Naive thymus-derived CD8-positive, alpha-beta T cell (primary cell): ENCODE results near the gene TMEM53. TPM values are rescaled to one million over a fixed set of nuclear protein-coding genes. Genes with fewer than 3 reads are reported as not detected.

Source experiments
- ATAC-seq, 2 donors: fragments of 150-1000 bp; cut with Tn5 transposase in 1 of 2; sonication (Bioruptor Pico), chemical (Tn5 transposase) in 1 of 2; 1 replicate in 1 of 2; 2 replicates in 1 of 2; pipeline ENCODE4 v1.10.0; 2021; ENCODE audit warnings: mild to moderate bottlenecking in 2 of 2, moderate library complexity in 2 of 2
- POLR2A ChIA-PET: fragments of 350-600 bp; sonication (Branson Sonifier 250); formaldehyde crosslinking; loops from one replicate; lab custom pipeline; 2021; ENCODE audit warnings: antibody characterized with exemption; lab: Charles Lee
- DNase-seq, 10 donors: peaks; one replicate each; pipeline versions ENCODE4 v3.0.0 to v3.0.0-alpha.2; 2020 to 2022
- H3K27ac Mint-ChIP-seq, 10 donors: one replicate each; pipeline ENCODE4 v1.8.0; 2020 to 2022; ENCODE audit warnings: mild to moderate bottlenecking in 10 of 10, mixed read lengths in 10 of 10, moderate library complexity in 4 of 10, inconsistent platforms in 1 of 10
- H3K27me3 Mint-ChIP-seq, 5 donors: one replicate each; pipeline ENCODE4 v1.8.0; 2021 to 2022; ENCODE audit warnings: mixed read lengths in 5 of 5
- H3K36me3 Mint-ChIP-seq, 3 donors: one replicate each; pipeline ENCODE4 v1.8.0; 2020 to 2022; ENCODE audit warnings: mixed read lengths in 3 of 3, mild to moderate bottlenecking in 2 of 3, inconsistent platforms in 1 of 3
- H3K4me1 Mint-ChIP-seq, 4 donors: one replicate each; pipeline ENCODE4 v1.8.0; 2021 to 2022; ENCODE audit warnings: mixed read lengths in 4 of 4
- H3K4me3 Mint-ChIP-seq, 10 donors: one replicate each; pipeline ENCODE4 v1.8.0; 2020 to 2022; ENCODE audit warnings: mild to moderate bottlenecking in 10 of 10, mixed read lengths in 10 of 10, moderate library complexity in 6 of 10, inconsistent platforms in 1 of 10
- H3K9me3 Mint-ChIP-seq, 9 donors: one replicate each; pipeline ENCODE4 v1.8.0; 2020 to 2022; ENCODE audit warnings: mixed read lengths in 9 of 9, mild to moderate bottlenecking in 3 of 9, inconsistent platforms in 1 of 9, moderate library complexity in 1 of 9
- polyA plus RNA-seq, 3 donors: library from polyadenylated mRNA; unstranded; fragments of 300-500 nt; fragmentation: Illumina TruSeq; gene quantifications; one replicate each; pipeline ENCODE4 v1.2.3, GENCODE V29; 2021
- total RNA-seq, 8 experiments: library from RNA in 2 of 8; stranded (reverse) in 2 of 8; gene quantifications; one replicate each; pipeline ENCODE4 v1.2.3 and lab custom pipeline; 2021 to 2026

The TMEM53 gene
- total and polyA plus RNA-seq, 5 experiments from 2014 or later = 1.0 to 5.9 (median 4.6) TPM

DNA sequence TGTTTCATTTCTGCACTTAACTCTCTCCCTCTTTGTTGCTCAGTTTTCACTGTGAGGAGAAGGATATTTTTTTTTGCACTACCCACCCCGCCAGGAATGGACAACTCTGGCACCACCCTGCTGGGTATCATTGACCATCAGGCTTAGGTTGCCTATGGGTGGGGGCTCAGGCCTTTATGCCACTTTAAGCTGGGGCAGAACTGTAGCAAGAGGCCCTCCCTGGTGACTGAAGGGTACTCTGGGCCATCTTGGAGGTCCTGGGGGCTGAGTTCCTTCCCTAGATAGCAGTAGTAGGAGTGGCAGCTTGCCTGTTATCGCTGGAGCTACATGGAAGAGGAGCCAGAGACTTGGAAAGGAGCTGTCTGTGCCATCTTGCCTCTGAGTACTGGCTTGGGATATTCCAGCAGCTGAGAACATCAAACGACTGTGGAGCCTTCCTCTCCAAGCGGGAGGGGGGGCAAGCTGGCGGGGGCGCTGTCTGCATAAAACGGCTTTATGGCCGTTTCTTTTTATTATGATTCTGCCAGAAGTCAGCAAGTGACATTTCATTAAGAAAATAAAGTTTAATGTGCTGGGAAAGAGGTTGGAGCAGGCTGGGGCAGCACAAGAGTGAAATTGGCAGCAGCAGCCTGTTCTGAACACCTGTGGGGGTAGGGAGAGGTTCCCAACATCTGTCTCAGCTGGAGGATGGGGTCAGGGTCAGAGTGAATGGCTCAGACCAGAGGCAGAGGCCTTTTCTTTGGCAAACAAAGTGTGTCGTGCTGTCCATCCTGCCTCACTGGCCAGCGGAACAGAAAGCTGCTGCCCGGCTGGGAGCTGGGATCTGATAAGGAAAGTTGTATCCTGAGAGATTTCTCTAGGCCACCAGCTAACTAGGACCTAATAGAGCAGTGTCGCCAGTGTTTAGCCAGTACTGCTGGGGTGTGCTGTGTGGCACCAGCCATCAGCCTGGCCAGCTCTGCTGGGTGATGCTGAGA is 32.9 kb downstream of the TMEM53 start:
- no peak for ATAC-seq
- POLR2A ChIA-PET = interaction anchor here (0.6 to 2.1 kb wide), 2 partner anchors 9 to 129 kb away, joined by 6 to 13 read pairs; no protein-coding TSS in a partner anchor
- H3K27ac Mint-ChIP-seq = peak overlapping the region in 4 of 10 donors; percentile 3 to 40 (median 14)
- H3K36me3 Mint-ChIP-seq = peaks cover 0 to 91% (median 3%) of the 10 kb centered on the region in 3 donors
- H3K9me3 Mint-ChIP-seq = no peaks in the 10 kb centered on the region
- no peak for DNase-seq
- H3K4me3 Mint-ChIP-seq = no peak overlapping the region
- H3K27me3 Mint-ChIP-seq = no peaks in the 10 kb centered on the region
- H3K4me1 Mint-ChIP-seq = peaks cover 0 to 20% (median 13%) of the 10 kb centered on the region in 4 donors

DNA sequence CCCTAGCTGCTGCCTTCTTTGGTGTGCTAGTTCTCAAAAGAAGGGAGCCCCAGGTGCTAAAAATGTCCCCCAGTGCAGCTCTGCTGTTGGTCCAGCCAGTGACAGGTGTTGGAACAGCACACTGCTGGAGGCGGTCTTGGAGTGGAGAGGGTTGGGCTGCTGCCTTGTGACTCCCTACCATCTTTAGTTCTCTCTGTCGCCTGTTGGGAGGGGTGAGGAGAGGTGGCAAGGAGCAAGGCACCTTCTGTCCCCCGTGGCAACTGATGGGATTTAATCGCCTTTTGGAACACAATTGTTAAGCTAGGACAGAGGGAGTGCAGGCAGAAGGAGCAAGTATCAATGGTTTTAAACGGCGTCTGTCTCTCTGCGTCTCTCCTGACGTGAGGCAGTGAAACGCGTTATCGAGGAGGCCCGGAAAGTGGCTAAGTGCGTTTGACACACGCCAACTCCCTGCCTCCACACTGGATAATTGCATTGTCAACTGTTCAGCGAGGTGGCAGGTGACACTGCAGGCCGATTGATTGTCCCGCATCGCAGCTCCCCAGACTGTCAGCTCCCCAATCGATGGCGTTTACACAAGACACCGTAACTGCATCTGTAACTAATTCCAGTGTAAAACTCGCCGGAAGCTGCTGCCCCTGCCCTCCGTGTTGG is 34.0 kb downstream of the TMEM53 start:
- H3K27ac Mint-ChIP-seq = peak overlapping the region in 1 of 10 donors; percentile 80
- H3K9me3 Mint-ChIP-seq = no peaks in the 10 kb centered on the region
- peaks cover 0 to 92% (median 3%) of the 10 kb centered on the region in 3 donors for H3K36me3 Mint-ChIP-seq
- H3K4me3 Mint-ChIP-seq = no peak overlapping the region
- ATAC-seq = no peak
- H3K27me3 Mint-ChIP-seq = no peaks in the 10 kb centered on the region
- POLR2A ChIA-PET = no interaction called here
- peaks cover 2 to 30% (median 19%) of the 10 kb centered on the region in 4 donors for H3K4me1 Mint-ChIP-seq
- no peak for DNase-seq

DNA sequence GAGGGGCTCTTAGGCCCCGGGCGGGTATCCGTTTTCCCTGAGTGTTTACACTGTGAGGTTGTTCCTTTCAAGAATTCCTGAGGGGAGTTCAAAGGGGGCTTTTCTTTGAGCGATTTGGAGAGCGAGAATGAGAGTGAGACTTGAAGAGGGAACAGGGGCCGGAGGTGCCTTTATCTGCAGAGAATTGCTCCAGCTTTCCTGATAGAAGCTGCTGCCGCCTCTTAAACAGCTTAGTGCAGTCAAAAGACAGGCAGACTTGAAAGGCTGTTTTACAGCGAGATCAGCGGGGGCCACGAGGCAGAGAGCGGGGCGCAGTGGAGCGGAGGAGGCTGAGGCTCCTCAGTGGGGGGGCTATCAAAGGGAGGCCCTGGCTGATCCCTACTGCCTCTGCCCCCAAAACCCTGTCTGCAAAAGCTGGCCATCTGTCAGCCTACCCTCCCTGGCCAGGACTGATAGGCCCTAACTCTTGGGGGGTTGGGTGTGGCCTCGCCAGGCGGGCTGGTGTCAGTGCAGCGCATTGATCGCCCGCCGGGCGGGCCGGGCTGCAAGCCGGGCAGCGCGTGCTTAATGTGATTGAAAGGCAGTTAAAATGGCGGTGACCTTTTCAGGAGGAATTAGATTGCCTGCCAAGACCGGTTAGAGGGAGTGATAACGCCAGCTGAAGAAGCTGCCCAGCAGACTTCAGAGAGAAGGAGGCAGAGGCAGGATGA is 36.4 kb downstream of the TMEM53 start:
- Mint-ChIP-seq H3K36me3 (peaks cover 0 to 86% (median 0%) of the 10 kb centered on the region in 3 donors), H3K27me3 (no peaks in the 10 kb centered on the region)
- POLR2A ChIA-PET = interaction anchor here (1.1 kb wide), 1 partner anchor 13 kb away, joined by 3 read pairs; no protein-coding TSS in a partner anchor

DNA sequence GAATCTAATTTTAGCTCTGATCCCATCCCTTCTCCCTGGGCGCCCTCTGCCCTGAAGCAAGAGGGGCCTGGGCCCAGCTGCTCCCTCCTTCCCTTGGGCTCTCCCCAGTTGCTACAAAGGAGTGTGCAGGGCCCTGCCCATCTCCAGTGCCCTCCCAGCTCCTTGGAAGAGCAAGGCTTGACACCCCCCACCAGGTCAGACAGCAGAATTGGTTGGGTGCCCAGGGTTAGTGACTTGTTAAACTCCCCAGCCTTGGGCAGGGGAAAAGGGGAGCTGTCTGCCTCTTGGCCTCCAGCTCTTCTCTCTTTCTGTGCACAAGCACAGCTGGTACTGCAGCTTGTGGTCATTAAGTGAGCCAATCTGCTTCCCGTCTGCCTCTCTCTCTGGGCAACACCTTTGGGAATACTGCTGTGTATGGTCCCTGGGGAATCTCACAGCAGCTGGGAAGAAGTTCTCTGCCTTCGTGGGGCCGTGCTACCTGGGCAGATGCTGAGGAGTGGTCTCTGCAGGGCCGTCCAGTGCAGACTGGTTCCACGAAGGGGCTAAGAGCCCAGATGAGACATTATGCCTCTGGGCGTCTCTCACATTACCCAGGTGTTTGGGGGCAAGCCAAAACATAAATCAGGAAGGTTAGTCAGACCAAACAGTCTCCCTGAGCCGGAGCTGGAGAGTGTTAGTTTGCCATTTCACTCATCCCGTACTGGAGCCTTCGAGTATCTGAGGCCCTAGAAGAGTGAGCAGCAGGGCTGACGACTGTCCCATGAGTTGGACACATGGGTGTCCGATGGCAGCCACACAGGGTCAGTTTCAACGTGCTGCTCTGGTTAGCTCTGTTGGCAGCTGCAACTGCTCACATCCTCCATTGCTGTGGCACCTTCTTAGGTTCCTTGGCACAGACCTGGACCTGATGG is 37.3 kb downstream of the TMEM53 start:
- ATAC-seq (no peak), DNase-seq (no peak)
- Mint-ChIP-seq H3K4me1 (peaks cover 26 to 46% (median 38%) of the 10 kb centered on the region in 4 donors), H3K27ac (peak overlapping the region in 1 of 10 donors; percentile 46), H3K9me3 (no peaks in the 10 kb centered on the region), H3K4me3 (no peak overlapping the region), H3K27me3 (no peaks in the 10 kb centered on the region), H3K36me3 (peaks cover 0 to 79% (median 0%) of the 10 kb centered on the region in 3 donors)
- POLR2A ChIA-PET = interaction anchor here (1.0 to 1.1 kb wide), 2 partner anchors 14 to 20 kb away, joined by 3 read pairs; no protein-coding TSS in a partner anchor

More for the DNA sequence above, 36.4 kb downstream of the TMEM53 start:
- peaks cover 24 to 48% (median 33%) of the 10 kb centered on the region in 4 donors for H3K4me1 Mint-ChIP-seq
- H3K9me3 Mint-ChIP-seq = no peaks in the 10 kb centered on the region
- H3K4me3 Mint-ChIP-seq = no peak overlapping the region
- DNase-seq (no peak), ATAC-seq (no peak)
- peak overlapping the region in 3 of 10 donors; percentile 55 to 72 (median 68) for H3K27ac Mint-ChIP-seq

- Mint-ChIP-seq H3K27ac (peak overlapping the region in 3 of 10 donors; percentile 7 to 52 (median 12)), H3K9me3 (peaks cover 0 to 2% (median 0%) of the 10 kb centered on the region in 9 donors)
- POLR2A ChIA-PET = interaction anchor here (1.0 kb wide), 1 partner anchor 19 kb away, joined by 3 read pairs; no protein-coding TSS in a partner anchor
These were observed 38.1 kb downstream of the TMEM53 start for GRCh38 chr1:44636083-44636687.

DNA sequence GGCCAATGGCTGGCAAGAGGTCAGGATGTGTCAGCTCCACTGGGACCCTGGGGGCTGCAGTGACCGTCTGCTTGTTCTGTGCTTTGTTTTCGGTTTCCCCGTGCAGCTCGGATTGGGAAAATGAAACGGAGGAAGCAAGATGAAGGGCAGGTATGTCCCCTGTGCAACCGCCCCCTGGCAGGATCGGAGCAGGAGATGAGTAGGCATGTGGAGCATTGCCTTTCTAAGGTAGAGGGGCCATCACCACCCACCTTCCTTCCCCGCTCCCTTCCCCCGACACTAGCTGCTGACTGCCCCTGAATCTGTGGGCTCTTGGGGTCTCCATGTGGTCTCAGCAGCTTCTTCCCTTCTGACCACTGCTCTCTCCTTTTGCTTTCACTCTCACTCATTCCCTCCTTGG is 38.8 kb downstream of the TMEM53 start:
- POLR2A ChIA-PET = no interaction called here
- peaks cover 30 to 56% (median 47%) of the 10 kb centered on the region in 4 donors for H3K4me1 Mint-ChIP-seq
- peak overlapping the region in 2 of 10 donors; percentile 9 to 21 for H3K27ac Mint-ChIP-seq
- no peak for DNase-seq
- no peaks in the 10 kb centered on the region for H3K27me3 Mint-ChIP-seq
- peaks cover 0 to 66% (median 0%) of the 10 kb centered on the region in 3 donors for H3K36me3 Mint-ChIP-seq
- H3K9me3 Mint-ChIP-seq = peaks cover 0 to 9% (median 0%) of the 10 kb centered on the region in 9 donors
- ATAC-seq = no peak
- H3K4me3 Mint-ChIP-seq = no peak overlapping the region

More at GRCh38 chr1:44636083-44636687, 38.1 kb downstream of the TMEM53 start:
- Mint-ChIP-seq H3K4me1 (peaks cover 28 to 49% (median 40%) of the 10 kb centered on the region in 4 donors), H3K27me3 (no peaks in the 10 kb centered on the region), H3K36me3 (peaks cover 0 to 71% (median 0%) of the 10 kb centered on the region in 3 donors), H3K4me3 (no peak overlapping the region)
- DNase-seq = no peak
- no peak for ATAC-seq

DNA sequence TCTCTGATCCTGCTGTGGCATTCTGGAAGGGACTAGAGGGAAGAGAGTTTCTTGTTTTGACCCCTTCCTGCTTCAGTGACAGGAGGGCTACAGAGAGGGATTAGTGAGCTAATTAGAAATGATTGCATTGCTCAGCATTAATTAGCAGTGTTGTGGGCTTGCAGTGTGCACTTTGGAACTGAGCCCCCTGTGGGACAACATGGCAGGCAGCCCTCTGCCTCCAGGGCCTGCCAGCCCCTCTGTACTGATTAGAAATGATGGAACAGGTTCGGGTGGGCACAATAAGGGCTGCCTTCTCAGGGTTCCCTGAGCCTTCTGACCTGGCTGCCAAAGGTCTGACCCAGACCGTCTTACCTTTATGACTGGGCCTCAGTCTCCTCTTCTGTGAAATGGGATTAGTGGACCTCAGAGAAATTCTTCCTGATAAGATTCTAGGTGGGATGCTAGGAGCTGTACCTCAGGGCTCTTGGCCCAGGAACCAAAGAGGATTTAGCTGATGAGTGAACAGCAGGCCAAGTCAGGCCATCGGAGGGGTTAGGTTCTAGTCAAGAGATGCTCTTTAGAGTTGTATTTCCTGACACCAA is 39.6 kb downstream of the TMEM53 start:
- DNase-seq (no peak), ATAC-seq (no peak)
- peaks cover 30 to 56% (median 48%) of the 10 kb centered on the region in 4 donors for H3K4me1 Mint-ChIP-seq
- H3K4me3 Mint-ChIP-seq = peak overlapping the region in 5 of 10 donors; percentile 9 to 59 (median 44)
- H3K36me3 Mint-ChIP-seq = peaks cover 0 to 62% (median 0%) of the 10 kb centered on the region in 3 donors
- peaks cover 0 to 13% (median 0%) of the 10 kb centered on the region in 9 donors for H3K9me3 Mint-ChIP-seq
- H3K27ac Mint-ChIP-seq = peak overlapping the region in 8 of 10 donors; percentile 8 to 97 (median 74)
- POLR2A ChIA-PET = no interaction called here
- H3K27me3 Mint-ChIP-seq = no peaks in the 10 kb centered on the region

DNA sequence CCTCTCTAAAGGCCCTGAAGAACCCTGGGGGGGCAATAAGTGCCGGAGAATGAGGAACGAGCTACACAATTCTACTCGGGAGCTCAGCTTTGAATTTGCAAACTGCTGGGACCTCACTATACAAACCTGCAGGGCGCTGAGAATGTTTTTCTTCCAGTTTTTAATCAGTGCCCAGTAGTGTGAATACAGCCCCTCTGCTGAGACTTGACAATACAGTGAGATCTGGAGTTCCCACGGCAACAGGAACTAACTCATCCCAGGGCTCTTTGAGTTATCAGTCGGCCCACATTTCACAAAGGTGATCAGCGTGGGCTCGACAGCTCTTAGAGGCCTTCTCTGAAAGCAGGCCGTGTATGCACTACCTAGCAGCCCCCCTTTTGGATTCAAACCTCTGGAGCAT is 41.7 kb downstream of the TMEM53 start:
- Mint-ChIP-seq H3K27ac (peak overlapping the region; percentile 91 to 99 (median 97)), H3K4me3 (peak overlapping the region; percentile 83 to 96 (median 90)), H3K9me3 (peaks cover 0 to 13% (median 0%) of the 10 kb centered on the region in 9 donors), H3K36me3 (peaks cover 0 to 41% (median 0%) of the 10 kb centered on the region in 3 donors), H3K4me1 (peaks cover 26 to 53% (median 48%) of the 10 kb centered on the region in 4 donors), H3K27me3 (no peaks in the 10 kb centered on the region)
- DNase-seq (peak in 1 of 10 donors; percentile 3), ATAC-seq (peak; percentile 2 to 11)
- POLR2A ChIA-PET = interaction anchor here (1.0 to 2.9 kb wide), 14 partner anchors 10 to 708 kb away, joined by 3 to 32 read pairs (median 6); partner anchors contain the start of genes ARMH1, DMAP1, HECTD3 and MUTYH

DNA sequence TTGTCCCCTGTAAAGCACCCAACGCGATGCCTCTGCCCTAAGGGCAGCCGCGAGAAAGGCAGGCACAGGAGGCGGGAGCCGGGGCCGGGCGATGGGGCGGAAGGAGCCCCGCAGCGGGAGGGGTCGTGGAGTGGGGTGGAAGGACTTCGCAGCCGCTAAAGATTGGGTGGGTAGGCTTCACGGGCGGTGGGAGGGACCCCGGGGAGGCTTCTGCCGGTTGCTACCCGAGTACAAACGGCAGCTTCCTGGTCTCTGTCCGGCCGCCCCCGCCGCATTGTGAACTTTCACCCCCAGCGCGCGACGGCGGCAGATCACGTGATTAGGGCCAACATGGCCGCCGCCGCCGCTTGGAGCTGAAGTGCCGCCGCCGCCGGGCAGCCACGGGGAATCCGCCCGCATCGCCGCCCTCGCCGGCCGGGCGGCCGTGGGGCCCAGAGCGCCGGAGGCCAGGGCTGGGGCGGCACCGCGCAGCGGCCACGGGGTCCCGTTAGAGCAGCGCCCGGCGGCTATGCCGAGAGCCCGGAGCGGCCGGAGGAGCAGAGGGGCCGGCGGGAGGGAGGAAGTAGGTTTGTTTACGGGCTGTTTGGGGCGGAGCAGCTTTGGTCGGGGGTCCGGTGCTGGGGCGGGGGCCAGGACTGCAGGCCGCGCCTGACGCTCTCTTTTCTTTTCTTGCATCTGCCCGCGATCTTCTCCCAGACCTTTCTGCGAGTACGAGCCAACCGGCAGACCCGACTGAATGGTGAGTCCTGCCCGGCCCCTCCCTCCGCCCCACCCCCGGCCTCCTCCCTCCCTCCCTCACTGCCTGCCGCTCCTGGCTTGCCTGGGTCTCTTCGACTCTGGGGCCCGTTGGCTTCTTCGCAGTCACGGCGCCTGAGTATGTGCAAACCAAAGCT is 42.4 kb downstream of the TMEM53 start:
- ATAC-seq (peak; percentile 77 to 78), DNase-seq (peak; percentile 79 to 94 (median 86))
- Mint-ChIP-seq H3K4me3 (peak overlapping the region; percentile 90 to 96 (median 92)), H3K27ac (peak overlapping the region; percentile 96 to 99 (median 98)), H3K27me3 (no peaks in the 10 kb centered on the region), H3K9me3 (peaks cover 0 to 13% (median 0%) of the 10 kb centered on the region in 9 donors), H3K36me3 (peaks cover 0 to 33% (median 0%) of the 10 kb centered on the region in 3 donors), H3K4me1 (peaks cover 25 to 53% (median 48%) of the 10 kb centered on the region in 4 donors)
- POLR2A ChIA-PET = interaction anchor here (0.6 to 2.9 kb wide), 30 partner anchors 9 to 982 kb away, joined by 3 to 32 read pairs (median 5); partner anchors contain the start of genes ARMH1, CCDC163, DMAP1 and ERI3
